GM12891 (cell line): ENCODE results near the gene CCDC171.

Experiments used
- PAX5 ChIP-seq: IDR thresholded peaks from 2 replicates; pipeline ENCODE4 v1.6.1; 2011; ENCODE audit warnings: low read length, moderate library complexity, mild to moderate bottlenecking; ENCODE audit not compliant: insufficient read depth, severe bottlenecking
- POLR2A ChIP-seq: IDR thresholded peaks from 2 replicates; pipeline ENCODE4 v1.6.1; 2011; ENCODE audit warnings: low read depth, low read length, control low read depth
- POLR2AphosphoS5 ChIP-seq: IDR thresholded peaks from 2 replicates; pipeline ENCODE4 v1.6.1; 2011; ENCODE audit warnings: low read depth, low read length, control low read depth
- SPI1 ChIP-seq: IDR thresholded peaks from 2 replicates; pipeline ENCODE4 v1.6.1; 2011; ENCODE audit warnings: low read depth, low read length, control low read depth
- TAF1 ChIP-seq: IDR thresholded peaks from 2 replicates; pipeline ENCODE4 v1.6.1; 2011; ENCODE audit warnings: low read depth, low read length, control low read depth

DNA sequence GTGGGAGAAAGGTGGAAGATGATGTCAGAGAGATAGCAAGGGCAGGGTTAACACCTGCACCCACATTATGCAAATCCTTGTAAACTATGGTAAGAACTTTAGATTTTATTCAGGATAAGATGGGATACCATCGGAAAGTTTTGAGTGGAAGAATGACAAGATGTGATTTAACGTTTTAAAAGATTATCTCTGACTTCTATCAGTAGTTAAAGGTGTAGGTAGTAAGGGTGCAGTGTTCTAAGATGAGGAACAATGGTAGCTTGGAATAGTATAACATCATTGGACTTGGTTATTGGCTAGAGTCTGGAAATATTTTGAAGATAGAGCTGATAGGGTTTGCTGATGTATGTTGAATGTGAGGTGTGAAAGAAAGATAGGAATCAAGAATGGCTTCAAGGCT lies 211.3 kb downstream of the CCDC171 start:
- TF ChIP-seq SPI1 (no peak), POLR2A (no peak), POLR2AphosphoS5 (no peak), PAX5 (no peak), TAF1 (no peak)
